Panc1 (cell line): ENCODE measurements around the gene FAM83G.

ENCODE experiments used
- CTCF ChIP-seq: fragments of 450-650 bp; IDR thresholded peaks from 2 replicates; pipeline ENCODE4 v1.5.1; 2017; ENCODE audit warnings: mild to moderate bottlenecking
- POLR2AphosphoS5 ChIP-seq: IDR thresholded peaks from 2 replicates; pipeline ENCODE4 v1.6.1; 2012; ENCODE audit warnings: mild to moderate bottlenecking, low read depth, low read length, moderate library complexity
- REST ChIP-seq, 2 experiments: IDR thresholded peaks; 2 replicates each; pipeline ENCODE4 v1.6.1; 2011 to 2012; ENCODE audit warnings: low read depth in 2 of 2, control low read depth in 1 of 2, low read length in 1 of 2, mild to moderate bottlenecking in 1 of 2, moderate library complexity in 1 of 2; ENCODE audit not compliant: insufficient read depth in 1 of 2
- SIN3A ChIP-seq: IDR thresholded peaks from 2 replicates; pipeline ENCODE4 v1.6.1; 2012; ENCODE audit warnings: low read depth, mild to moderate bottlenecking, low read length, moderate library complexity, borderline replicate concordance; ENCODE audit not compliant: insufficient read depth
- TCF7L2 ChIP-seq: IDR thresholded peaks from 2 replicates; pipeline ENCODE4 v1.6.1; 2011; ENCODE audit warnings: mild to moderate bottlenecking, low read depth, low read length, inconsistent platforms

- TF ChIP-seq CTCF (no peak), SIN3A (no peak), REST (IDR thresholded peaks at IDR 0.05; ENCODE audit: insufficient read depth in 1 of 2, low read depth in 2 of 2, low read length in 1 of 2) (no peak), POLR2AphosphoS5 (no peak), TCF7L2 (no peak)
Observed at GRCh38 chr17:18967916-18968315, 36.6 kb downstream of the FAM83G start.
